ENCODE results near the gene BIRC2.

DNA sequence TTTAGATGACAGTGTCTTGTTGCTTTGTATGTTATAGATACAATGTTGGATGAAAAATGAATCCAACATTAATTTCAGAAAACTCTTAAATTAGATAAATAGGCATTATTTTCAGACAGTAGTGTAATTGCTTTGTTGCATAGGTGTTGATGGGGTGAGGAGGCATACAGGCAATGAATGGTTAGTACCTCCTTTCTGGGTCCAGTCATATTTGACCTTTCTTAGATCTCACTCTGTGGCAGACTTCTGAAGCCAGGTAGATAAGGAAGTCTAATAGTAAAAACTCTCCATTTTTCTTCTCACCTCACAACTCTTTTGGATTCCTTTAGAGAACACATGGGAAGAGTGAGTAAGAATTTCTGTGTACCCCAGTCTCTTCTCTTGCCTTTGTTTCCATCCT, 31.8 kb downstream of the BIRC2 start:
- TF ChIP-seq POLR2A (IDR thresholded peaks at IDR 0.05; ENCODE audit: low read depth, low read length) (no peak), POLR2AphosphoS5 (IDR thresholded peaks at IDR 0.05; ENCODE audit: low read depth, low read length) (no peak)
